Transverse colon (tissue), 4 donors: Measurements from ENCODE around the gene ASB16. TPM values are rescaled to one million over a fixed set of nuclear protein-coding genes. Genes with fewer than 3 reads are reported as not detected.
A peak's percentile ranks its signal among the peaks of the same experiment; 100 is the strongest.

ENCODE experiments used
- DNase-seq: peaks from one replicate; pipeline ENCODE4 v3.0.0-alpha.2; 2019
- H3K27ac ChIP-seq, 4 donors: fragments of 200-600 bp; sonication (generic); 2 replicates each; pipeline ENCODE4 v1.5.1; 2016 to 2018; ENCODE audit warnings: inconsistent platforms in 4 of 4
- H3K27me3 ChIP-seq: fragments of 200-600 bp; sonication (generic); 2 replicates; pipeline ENCODE4 v1.5.1; 2017; ENCODE audit warnings: inconsistent platforms
- H3K36me3 ChIP-seq, 4 donors: fragments of 200-600 bp; sonication (generic); 2 replicates each; pipeline ENCODE4 v1.5.1; 2017 to 2019; ENCODE audit warnings: inconsistent platforms in 4 of 4
- H3K4me1 ChIP-seq, 4 donors: fragments of 200-600 bp; sonication (generic); 2 replicates each; pipeline ENCODE4 v1.5.1; 2017 to 2020; ENCODE audit warnings: inconsistent platforms in 4 of 4
- H3K4me3 ChIP-seq, 4 donors: fragments of 200-600 bp; sonication (generic); 1 replicate in 1 of 4; 2 replicates in 3 of 4; pipeline versions ENCODE4 v1.5.1 to v1.6.1; 2017 to 2019; ENCODE audit warnings: inconsistent platforms in 4 of 4
- H3K9me3 ChIP-seq, 2 donors: fragments of 200-600 bp; sonication (generic); 2 replicates each; pipeline ENCODE4 v1.5.1; 2017 to 2019; ENCODE audit warnings: inconsistent platforms in 2 of 2
- EP300 ChIP-seq: sonication (generic); formaldehyde crosslinking; IDR thresholded peaks from one replicate; pipeline ENCODE4 v1.6.1; 2017; ENCODE audit warnings: antibody characterized with exemption, low read depth
- POLR2A ChIP-seq: fragments of 450-650 bp; IDR thresholded peaks from one replicate; pipeline ENCODE4 v1.6.1; 2016; ENCODE audit warnings: antibody characterized with exemption, mild to moderate bottlenecking, moderate library complexity
- POLR2AphosphoS5 ChIP-seq, 3 donors: sonication (generic); formaldehyde crosslinking; IDR thresholded peaks; one replicate each; pipeline ENCODE4 v1.6.1; 2016; ENCODE audit warnings: antibody characterized with exemption in 3 of 3
- WGBS, 2 donors: methylation state at CpG; one replicate each; pipeline ENCODE4 v1.1.5; 2018; ENCODE audit warnings: low coverage in 1 of 2; 5-methylcytosine and 5-hydroxymethylcytosine counted together
- in situ Hi-C, 4 donors: fragments of 200-750 bp; cut with MboI; loops; one replicate each; pipeline versions ENCODE4 v1.15.0 to v1.15.1; 2017; ENCODE audit warnings: low sequenced_read_pairs in 3 of 4, low pct_ligation_motif_present in 1 of 4, low pct_unique_long_range_greater_than_20kb in 1 of 4
- intact Hi-C: fragments of 100-400 bp; cut with DNase I; formaldehyde crosslinking; loops from one replicate; pipeline ENCODE4 v1.15.1; 2023; ENCODE audit warnings: low total_unique reads
- total RNA-seq, 4 donors: library from RNA; depleted of rRNA; stranded (reverse); fragments of >200 nt; gene quantifications; one replicate each; pipeline ENCODE4 v1.1.0, GENCODE V29; 2016
- TF ChIP-seq, protein P1 (sequence below), 5 experiments: fragments of 200-600 bp in 3 of 5; fragments of 450-650 bp in 2 of 5; sonication (generic) in 3 of 5; IDR thresholded peaks; 1 replicate in 2 of 5; 2 replicates in 3 of 5; pipeline ENCODE4 v1.5.1; 2016 to 2017; ENCODE audit warnings: antibody characterized with exemption in 5 of 5, inconsistent platforms in 3 of 5, mild to moderate bottlenecking in 2 of 5, moderate library complexity in 1 of 5

ASB16 gene
- total RNA-seq, 4 donors from 2014 or later, result 1.2 to 2.6 TPM; not detected in 2

DNA sequence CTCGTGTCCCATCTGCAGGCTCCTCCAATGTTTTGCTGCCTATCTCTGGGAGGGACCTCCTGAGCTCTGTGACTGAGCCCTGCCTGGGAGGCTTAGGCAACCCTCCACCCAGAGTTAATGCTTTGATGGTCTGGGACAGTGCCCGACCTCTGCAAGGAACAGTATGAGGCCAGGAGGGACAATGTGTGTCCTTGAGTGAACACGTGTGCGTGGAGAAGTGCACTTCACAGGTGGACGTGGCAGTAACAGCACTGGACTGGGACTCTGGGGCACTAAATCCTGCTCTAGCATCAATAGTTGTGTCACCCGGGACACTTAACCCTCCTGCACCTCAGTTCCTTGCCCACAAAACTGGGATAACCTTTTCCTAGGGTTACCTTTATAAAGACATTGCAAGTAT, 44.4 kb downstream of the ASB16 start:
- Histone ChIP-seq H3K36me3 (peaks cover 0 to 24% (median 7%) of the 10 kb centered on the region in 4 donors), H3K4me3 (no peak overlapping the region), H3K27ac (no peak overlapping the region), H3K4me1 (peaks cover 24 to 33% (median 30%) of the 10 kb centered on the region in 4 donors), H3K27me3 (no peaks in the 10 kb centered on the region), H3K9me3 (no peaks in the 10 kb centered on the region)
- TF ChIP-seq POLR2A (no peak), POLR2AphosphoS5 (IDR thresholded peaks at IDR 0.05) (no peak), EP300 (no peak)
- TF ChIP-seq, protein P1, sequence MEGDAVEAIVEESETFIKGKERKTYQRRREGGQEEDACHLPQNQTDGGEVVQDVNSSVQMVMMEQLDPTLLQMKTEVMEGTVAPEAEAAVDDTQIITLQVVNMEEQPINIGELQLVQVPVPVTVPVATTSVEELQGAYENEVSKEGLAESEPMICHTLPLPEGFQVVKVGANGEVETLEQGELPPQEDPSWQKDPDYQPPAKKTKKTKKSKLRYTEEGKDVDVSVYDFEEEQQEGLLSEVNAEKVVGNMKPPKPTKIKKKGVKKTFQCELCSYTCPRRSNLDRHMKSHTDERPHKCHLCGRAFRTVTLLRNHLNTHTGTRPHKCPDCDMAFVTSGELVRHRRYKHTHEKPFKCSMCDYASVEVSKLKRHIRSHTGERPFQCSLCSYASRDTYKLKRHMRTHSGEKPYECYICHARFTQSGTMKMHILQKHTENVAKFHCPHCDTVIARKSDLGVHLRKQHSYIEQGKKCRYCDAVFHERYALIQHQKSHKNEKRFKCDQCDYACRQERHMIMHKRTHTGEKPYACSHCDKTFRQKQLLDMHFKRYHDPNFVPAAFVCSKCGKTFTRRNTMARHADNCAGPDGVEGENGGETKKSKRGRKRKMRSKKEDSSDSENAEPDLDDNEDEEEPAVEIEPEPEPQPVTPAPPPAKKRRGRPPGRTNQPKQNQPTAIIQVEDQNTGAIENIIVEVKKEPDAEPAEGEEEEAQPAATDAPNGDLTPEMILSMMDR (IDR thresholded peaks at IDR 0.05), result no peak
- no peak for DNase-seq
- 88% methylated on average over 6 of the region's 6 CpGs; no CpG with 5 or more reads in 1 of the 2 donors for WGBS, 2 donors
- intact Hi-C loops, result no loop called here
- in situ Hi-C loops, result loop anchor here in 3 of 4 donors (5.0 to 10.0 kb wide), 2 partner anchors 110 to 117 kb away; partner anchors contain the start of gene SLC25A39 (in 1 of the 3)

DNA sequence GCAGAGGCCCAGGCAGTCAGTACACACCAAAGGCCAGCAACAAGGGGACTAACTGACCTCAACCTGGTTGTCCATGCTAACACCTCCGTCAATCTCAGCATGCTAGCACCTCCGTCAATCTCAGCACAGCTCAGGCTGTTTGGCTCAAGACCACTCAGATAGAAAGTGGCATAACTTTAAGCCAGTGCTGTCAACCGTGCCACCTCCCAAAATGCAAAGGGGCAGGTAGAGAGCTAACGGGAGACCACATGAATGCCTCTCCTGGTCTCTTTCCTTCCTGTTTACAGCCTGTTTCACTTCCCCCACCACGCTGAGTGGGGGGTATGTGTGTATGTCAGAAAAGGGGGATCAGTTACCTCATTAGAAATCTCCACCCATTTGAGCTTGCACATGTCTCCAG, 45.7 kb downstream of the ASB16 start:
- in situ Hi-C loops (loop anchor here in 2 of 4 donors (5.0 to 10.0 kb wide), 2 partner anchors 109 to 116 kb away; partner anchors contain the start of gene SLC25A39 (in 1 of the 2)), intact Hi-C loops (no loop called here)
- Histone ChIP-seq H3K4me3 (no peak overlapping the region), H3K9me3 (no peaks in the 10 kb centered on the region), H3K36me3 (peaks cover 0 to 24% (median 7%) of the 10 kb centered on the region in 4 donors), H3K27ac (peak overlapping the region in 2 of 4 donors; percentile 41 to 100), H3K27me3 (no peaks in the 10 kb centered on the region), H3K4me1 (peaks cover 15 to 20% (median 19%) of the 10 kb centered on the region in 4 donors)
- 49 to 76% methylated on average over 3 to 5 of the region's 5 CpGs for WGBS, 2 donors
- peak; percentile 39 for DNase-seq
- TF ChIP-seq, protein P1 (IDR thresholded peaks at IDR 0.05), result no peak
- TF ChIP-seq EP300, result no peak
- TF ChIP-seq POLR2A, result no peak
- TF ChIP-seq POLR2AphosphoS5 (IDR thresholded peaks at IDR 0.05), result no peak

DNA sequence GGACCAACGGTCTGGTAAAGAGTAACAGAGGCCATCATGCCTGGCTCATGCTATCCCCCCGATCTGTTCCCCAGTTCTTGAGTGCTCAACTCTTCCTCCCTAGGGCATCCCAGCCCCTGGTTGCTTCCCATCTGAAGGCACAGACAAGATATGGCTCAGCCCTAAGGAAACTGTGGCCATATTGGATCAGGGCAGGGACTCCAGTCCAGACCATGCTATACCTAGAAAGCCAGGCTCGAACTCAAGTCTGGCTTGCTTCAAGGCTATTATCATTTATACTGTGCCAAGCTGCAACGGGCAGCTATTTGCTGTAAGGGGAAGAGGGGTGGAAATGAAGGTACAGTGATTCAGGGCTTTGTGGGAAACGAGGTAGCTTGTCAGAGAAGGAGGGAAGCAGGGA, 46.2 kb downstream of the ASB16 start:
- WGBS, 2 donors, result 61% methylated on average over 5 of the region's 5 CpGs; no CpG with 5 or more reads in 1 of the 2 donors
- in situ Hi-C loops (loop anchor here in 2 of 4 donors (5.0 to 10.0 kb wide), 2 partner anchors 108 to 116 kb away; partner anchors contain the start of gene SLC25A39 (in 1 of the 2)), intact Hi-C loops (no loop called here)
- H3K9me3 ChIP-seq, result no peaks in the 10 kb centered on the region
- H3K27me3 ChIP-seq, result no peaks in the 10 kb centered on the region
- peak overlapping the region in 3 of 4 donors; percentile 9 to 100 (median 41) for H3K27ac ChIP-seq
- H3K36me3 ChIP-seq, result peaks cover 0 to 19% (median 7%) of the 10 kb centered on the region in 4 donors
- TF ChIP-seq POLR2AphosphoS5 (IDR thresholded peaks at IDR 0.05), result no peak
- TF ChIP-seq POLR2A, result no peak
- TF ChIP-seq, protein P1 (IDR thresholded peaks at IDR 0.05), result no peak
- no peak for TF ChIP-seq EP300
- no peak for DNase-seq
- H3K4me1 ChIP-seq, result peaks cover 15 to 19% (median 18%) of the 10 kb centered on the region in 4 donors
- no peak overlapping the region for H3K4me3 ChIP-seq

DNA sequence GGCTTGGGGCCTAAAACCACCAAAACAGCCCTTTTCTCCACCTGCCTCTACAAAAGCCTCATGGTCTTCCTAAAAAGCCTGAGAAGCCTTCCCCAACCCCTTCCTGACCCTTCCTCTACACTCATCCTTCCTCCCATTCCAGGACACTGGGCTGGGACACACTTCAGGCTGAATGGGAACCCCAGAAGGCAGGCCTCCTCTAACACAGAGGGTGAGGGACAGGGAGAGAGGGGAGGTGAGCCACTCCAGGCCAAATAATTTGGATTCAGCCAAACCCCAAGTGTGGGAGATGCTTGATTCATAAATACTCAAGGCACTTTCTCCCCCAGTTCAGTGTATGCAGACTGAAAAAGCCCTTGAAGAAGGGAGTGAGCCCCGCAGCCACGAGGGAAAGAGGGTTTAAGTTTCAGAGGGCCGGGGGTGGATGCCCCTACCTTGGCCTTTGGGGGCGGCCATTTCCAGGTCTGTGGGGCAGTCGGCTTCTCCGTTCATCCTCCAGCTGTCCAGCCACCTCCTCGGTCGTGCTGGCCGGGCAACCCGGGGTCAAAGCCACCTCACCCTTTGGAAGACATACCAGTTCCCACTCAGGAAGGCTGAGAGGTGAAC, 47.3 kb downstream of the ASB16 start:
- WGBS, 2 donors, result 3% methylated on average over 10 of the region's 10 CpGs; no CpG with 5 or more reads in 1 of the 2 donors
- Histone ChIP-seq H3K27me3 (no peaks in the 10 kb centered on the region), H3K36me3 (peaks cover 0 to 19% (median 7%) of the 10 kb centered on the region in 4 donors), H3K9me3 (no peaks in the 10 kb centered on the region), H3K4me3 (peak overlapping the region; percentile 20 to 98 (median 90)), H3K4me1 (peaks cover 21 to 31% (median 25%) of the 10 kb centered on the region in 4 donors), H3K27ac (peak overlapping the region; percentile 99 to 100 (median 100))
- peak; percentile 29 for DNase-seq
- in situ Hi-C loops (loop anchor here in 2 of 4 donors (5.0 to 10.0 kb wide), 2 partner anchors 107 to 114 kb away; partner anchors contain the start of gene SLC25A39 (in 1 of the 2)), intact Hi-C loops (loop anchor here (2.0 kb wide), 1 partner anchor 107 kb away; the partner anchor contains the start of gene SLC25A39)
- TF ChIP-seq, protein P1 (IDR thresholded peaks at IDR 0.05), result no peak
- no peak for TF ChIP-seq EP300
